Measurements from ENCODE around the gene ZNF644.
"Not testable (repeated sequence)": the region's sequence is repeated elsewhere in the genome, so short reads cannot be mapped to it uniquely, and the experiment has no call there.

ZNF644 gene

DNA sequence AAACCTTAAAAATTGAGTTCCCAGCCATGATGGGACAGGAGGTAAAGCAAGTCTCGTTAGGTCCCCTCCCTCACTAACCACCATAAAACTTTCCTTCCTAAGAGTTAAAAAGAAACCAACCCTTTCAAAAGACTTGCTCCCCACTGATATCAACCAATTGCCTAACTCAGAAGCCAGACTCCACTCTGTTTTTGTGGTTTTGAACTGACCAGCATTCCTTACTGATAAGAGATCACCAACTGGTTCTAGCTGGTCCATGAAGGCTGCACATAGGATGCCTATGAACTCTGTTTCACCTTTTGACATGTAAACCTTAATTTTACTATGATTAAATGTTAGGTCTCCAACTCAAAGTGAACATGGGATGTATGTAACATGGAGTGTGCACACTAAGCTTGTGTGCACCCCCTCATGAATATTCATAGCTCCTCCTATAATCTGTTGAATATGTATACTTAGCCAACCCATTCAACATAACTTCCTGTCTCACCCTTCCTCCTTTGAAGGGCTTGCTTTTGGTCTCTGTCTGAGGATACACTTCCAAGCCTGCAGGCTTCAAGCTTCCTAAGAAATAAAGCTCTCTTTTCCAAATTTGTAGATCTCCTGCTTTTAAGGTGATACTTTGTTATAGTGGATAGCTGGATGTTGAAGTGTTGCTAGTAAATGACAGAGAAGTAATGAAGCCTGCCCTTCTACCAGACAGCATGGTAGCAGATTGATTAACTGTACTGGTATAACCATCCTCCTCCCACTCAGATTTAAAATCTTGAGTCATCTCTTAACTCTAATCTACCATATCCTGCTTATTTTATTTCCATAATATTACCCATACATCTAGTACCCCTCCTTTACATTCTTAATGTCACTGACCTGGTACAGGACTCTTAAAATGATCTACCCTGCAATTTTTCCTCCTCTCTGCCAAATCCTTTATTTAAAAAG, 95.6 kb downstream of the ZNF644 start:
- no peak for DNase-seq

DNA sequence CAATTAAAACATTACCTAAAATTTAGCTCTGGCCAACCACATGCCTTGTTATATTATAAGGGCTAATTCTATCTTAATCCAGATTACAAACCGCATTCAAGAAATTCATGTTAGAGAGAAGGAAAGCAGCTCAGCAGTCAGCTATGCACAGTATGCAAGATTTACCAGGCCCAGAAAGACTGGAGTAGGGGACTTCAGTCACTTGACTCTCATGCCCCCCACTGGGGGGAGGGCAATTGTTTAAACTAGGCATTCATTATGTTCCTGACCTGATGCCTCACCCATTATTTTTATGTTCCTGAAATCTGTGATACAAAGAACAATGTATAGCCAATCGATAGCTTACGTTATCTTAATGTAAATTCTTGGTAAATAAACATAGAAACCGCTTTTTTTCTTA, 96.9 kb downstream of the ZNF644 start:
- DNase-seq, result no peak

DNA sequence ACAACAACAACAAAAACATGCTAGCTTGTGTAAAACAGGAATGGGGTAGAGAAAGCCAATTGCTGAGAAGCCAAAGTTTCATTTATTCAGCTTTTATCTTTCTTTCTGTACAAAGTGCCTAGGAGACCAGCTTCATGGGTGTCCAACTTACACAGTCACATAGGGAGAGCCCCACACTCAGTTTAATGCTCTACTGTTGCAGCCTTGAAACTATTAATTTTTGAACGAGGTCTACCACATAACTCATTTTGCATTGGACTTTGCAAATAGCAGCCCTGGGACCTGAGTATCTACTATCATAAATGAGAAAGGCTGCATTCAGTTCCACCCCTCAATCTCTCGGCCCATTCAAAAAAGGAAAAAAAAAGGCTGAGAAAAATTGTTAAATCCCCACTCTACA, 98.8 kb downstream of the ZNF644 start:
- DNase-seq, result no peak

DNA sequence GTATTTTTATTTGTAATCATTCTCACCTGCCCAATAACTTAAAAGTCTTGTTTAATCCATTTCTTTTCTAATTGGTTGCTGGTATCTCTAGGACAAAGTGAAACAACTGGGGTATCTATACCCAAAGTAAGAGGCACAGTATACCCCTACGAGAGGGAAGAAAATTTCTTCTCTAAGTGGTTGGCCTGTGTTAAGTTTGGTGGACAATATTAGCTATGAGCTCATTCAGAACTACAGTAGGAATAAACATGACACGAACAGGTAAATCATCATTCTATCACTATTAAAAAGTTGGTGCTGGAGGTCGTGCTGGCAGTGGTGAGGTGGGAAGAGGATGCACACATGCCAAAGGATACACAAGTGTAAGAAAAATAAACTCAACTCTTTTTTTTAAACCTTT, 99.6 kb downstream of the ZNF644 start:
- DNase-seq, result no peak

DNA sequence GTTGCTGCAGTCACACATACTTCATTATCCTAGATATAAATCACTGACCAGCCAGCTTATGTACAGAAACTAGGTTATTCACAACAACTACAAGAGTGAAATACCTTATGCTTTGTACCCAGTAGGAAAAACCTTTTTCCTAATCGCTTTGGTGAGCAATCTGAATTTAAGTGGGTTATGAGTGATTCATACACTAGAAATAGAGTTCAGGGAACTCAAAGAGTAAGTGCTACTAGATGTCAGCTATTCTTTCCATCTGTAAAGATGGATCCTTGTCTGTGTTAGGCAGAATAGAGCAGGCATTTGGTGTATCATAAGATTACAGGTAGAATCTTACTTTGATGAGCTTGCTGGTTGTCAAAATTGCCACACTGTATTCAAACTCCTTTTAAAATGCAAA, 101.9 kb downstream of the ZNF644 start:
- DNase-seq, result no peak

DNA sequence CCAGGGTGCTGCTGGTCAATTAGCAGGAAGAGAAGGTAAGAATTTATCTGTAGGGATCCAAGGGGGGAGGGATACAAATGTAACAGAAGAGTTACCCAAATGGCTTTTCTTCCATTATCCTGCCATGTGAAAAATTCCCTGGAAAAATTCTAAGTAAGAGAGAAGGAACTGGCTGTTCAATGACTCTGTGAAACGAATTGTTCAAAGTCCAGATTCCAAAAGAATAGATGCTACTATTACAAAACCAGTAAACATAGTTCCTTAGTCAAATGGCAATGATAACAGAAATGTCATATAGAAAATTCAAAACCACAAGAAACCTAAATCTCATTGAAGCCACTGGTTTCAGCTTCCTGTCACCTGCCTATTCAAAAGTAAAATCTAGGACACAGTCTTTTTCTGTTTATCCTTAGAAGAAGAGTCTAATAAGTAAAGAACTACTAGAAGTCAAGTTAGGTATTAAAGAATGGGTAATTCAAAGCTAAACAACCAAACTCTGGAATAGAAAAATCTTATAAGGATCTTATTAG, 102.6 kb downstream of the ZNF644 start:
- DNase-seq, result no peak

DNA sequence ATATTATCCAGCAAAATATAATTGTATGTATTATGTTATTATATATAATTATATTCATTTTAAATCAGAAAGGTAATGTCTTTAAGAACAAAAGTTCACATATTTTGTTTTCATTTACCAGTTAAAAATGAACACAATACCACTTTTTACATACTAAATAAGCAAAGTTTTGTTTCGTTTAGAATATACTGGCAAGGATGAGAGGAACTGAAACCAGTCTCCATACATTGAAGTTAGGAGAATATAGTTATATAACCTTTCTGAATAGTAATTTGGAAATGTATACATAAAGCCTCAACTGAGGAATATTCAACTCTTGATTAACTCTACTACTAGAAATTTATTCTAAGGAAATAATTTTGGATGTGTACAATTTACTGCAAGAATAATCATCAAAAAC, 110.5 kb downstream of the ZNF644 start:
- DNase-seq, result no peak

DNA sequence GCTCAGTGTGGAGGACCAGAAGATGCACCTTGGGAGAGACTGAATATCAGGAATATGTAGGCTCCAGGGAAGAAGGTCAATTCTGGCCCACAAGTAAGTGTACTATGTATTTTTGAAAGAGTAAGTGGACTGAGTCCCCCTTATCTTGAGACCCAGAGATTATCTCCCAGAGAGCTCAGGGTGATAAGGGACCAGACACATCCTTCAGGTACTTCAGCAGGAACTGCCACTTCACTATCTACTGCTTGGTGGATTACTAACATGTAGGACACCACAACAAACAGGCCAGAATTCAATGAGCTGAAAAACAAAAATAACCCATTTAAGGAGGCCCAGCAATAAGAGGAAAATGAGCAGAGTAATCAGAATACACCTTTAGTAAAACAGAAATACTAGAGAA, 119.2 kb downstream of the ZNF644 start:
- no peak for DNase-seq

DNA sequence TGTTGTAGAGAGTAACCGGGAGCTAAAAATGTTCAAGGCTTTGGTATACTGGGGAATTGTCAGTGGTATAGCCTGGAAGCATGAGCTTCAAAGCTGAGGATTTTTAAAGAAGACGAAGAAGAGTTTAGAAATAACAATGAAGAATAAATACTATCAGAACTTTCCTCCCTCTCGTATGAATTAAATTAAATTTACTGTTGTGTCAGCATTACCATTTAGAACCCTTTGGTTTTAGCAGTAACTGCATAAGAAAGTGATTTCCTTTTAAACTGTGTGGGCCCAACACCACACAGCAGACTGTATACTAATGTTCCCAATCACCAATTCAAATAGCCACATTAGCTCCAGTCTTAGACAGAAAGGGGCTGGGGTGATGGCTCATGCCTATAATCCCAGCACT, 122.6 kb downstream of the ZNF644 start:
- no peak for DNase-seq

DNA sequence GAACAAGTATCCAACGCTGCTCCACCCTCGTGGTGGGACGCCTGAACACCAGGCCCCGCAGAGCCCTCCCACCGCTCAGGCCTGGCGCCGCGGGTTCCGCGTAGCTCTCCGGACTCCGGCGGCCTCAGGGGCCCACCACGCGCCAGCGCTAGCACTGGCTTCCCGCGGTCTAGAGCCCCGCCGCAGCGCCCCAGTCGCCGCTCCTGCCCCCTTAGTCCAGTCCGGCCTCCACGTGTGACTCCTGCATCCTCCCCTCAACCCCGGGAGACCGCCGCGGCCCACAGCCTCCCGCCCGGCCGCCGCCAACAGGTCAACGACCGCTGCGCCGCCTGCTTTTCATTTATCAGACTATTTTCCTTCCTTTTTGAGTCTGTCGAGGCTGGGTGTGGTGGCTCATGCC, 128.2 kb downstream of the ZNF644 start:
- DNase-seq, result not testable (repeated sequence)

DNA sequence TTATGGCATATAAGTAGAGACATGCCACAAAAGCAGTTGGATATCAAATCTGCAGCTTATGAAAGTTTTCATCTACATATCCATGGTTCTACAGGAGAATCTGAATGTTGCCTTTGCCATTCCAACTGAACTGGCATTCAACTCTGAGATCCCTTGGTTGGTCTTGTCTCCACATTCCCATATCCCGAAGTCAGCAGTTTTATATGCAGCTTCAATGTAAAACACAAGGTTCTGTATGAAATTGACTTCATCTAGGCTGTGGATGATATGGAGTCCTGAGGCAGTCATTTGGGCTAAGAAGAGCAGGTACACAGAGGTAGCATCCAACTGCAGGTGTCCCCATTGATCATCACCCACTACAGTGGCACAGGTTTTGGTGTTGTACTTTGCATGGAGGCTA, 129.0 kb downstream of the ZNF644 start:
- DNase-seq, result not testable (repeated sequence)

DNA sequence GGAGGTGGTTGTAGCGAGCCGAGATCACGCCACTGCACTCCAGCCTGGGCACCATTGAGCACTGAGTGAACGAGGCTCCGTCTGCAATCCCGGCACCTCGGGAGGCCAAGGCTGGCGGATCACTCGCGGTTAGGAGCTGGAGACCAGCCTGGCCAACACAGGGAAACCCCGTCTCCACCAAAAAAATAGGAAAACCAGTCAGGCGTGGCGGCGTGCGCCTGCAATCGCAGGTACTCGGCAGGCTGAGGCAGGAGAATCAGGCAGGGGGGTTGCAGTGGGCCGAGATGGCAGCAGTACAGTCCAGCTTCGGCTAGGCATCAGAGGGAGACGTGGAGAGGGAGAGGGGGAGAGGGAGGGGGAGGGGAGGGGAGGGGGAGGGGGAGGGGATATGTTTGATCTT, 129.6 kb downstream of the ZNF644 start:
- not testable (repeated sequence) for DNase-seq

DNA sequence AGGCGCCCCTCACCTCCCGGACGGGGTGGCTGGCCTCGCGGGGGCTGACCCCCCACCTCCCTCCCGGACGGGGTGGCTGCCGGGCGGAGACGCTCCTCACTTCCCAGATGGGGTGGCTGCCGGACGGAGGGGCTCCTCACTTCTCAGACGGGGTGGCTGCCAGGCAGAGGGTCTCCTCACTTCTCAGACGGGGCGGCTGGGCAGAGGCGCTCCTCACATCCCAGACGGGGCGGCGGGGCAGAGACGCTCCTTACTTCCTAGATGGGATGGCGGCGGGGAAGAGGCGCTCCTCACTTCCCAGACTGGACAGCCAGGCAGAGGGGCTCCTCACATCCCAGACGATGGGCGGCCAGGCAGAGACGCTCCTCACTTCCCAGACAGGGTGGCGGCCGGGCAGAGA, 130.1 kb downstream of the ZNF644 start:
- not testable (repeated sequence) for DNase-seq

DNA sequence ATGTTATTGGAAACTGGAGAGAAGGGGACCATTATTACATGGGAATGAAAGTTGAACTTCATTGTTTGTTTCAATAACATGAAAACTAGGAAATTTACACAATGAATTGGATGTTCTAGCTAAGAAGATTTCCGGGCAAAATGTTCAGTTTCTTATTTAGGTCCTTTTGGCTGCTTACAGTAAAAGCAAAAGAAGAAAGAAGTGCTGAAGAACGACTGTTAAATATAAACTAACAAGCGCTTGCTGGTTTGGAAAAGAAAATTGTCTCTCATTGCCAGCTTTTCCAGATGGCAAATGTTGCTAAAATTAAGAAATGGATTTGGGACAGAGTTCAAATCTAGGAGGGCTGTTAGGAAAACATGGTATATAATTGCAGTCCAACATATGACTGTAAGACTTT, 139.6 kb downstream of the ZNF644 start:
- no peak for DNase-seq

DNA sequence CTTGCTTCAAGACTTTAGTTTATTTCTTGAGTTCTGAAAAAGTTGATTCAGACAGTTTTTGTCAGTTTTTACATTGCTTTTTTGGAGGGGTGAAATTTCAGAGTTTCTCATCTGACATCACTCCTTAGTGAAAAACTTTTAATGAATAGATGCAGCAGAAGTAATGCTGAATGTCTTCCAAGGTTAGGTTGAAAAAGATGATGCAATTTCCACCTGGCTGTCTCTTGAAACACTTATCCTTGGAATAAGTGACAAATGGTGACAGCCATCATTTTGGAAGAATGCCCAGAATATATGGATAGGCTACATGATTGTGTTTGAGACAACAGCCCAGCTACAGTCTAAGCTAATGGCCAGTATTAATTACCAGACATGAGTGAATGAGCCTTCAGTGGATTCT, 140.8 kb downstream of the ZNF644 start:
- DNase-seq, result no peak

DNA sequence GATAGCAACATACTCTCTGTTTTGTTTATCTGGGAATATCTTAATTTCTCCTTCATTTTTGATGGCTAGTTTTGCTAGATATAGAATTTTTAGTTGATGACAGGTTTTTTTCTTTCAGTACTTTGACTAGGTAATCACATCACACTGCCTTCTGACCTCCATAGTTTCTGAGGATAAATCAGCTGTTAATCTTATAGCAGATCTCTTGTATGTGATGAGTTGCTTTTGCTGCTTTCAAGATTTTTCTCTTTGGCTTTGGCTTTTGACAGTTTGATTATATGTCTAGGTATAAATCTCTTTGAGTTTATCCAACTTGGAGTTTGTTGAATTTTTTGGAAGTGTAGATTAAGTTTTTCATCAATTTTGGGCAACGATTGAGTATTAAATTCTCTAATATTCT, 142.6 kb downstream of the ZNF644 start:
- no peak for DNase-seq

DNA sequence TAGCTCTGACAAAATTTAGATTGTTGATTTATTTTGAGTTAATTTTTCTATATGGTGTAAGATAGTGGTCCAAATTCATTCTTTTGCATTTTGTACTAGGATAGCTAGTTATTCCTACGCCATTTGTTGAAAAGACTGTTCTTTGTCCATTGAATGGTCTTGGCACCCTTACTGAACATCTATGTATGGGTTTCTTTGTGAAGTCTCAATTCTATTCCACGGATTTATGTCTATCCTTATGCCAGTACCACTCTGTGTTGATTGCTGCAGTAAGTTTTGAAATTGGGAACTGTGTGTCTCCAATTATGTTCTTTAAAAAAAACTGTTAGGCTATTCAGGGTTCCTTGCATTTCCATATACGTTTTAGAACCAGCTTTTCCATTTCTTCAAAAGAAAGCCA, 145.7 kb downstream of the ZNF644 start:
- DNase-seq, result no peak

Data from effector CD4-positive, alpha-beta T cell (primary cell).